ENCODE measurements around the gene TRRAP. TPM values are rescaled to one million over a fixed set of nuclear protein-coding genes. Genes with fewer than 3 reads are reported as not detected.

Gene TRRAP
- total and polyA plus RNA-seq, 2 experiments from 2014 or later = 14.9 to 58.7 TPM

GRCh38 chr7:98848918-98849317, 29.4 kb upstream of the TRRAP start (continued):
- TF ChIP-seq ZNF462 (CRISPR knock-in tag; IDR thresholded peaks at IDR 0.05) (no peak), ETS1 (IDR thresholded peaks at IDR 0.05) (no peak), ZNF114 (CRISPR knock-in tag; IDR thresholded peaks at IDR 0.05) (no peak), EZH2phosphoT487 (IDR thresholded peaks at IDR 0.05; ENCODE audit: unreplicated experiment) (no peak), CREB1 (CRISPR knock-in tag; IDR thresholded peaks at IDR 0.05; ENCODE audit: low read depth) (no peak), ZNF331 (CRISPR knock-in tag; IDR thresholded peaks at IDR 0.05; ENCODE audit: low read depth) (no peak)

GRCh38 chr7:98852826-98853225, 25.5 kb upstream of the TRRAP start:
- no peak overlapping the region for H3K4me3 Mint-ChIP-seq
- no peak overlapping the region for H3K4me3 ChIP-seq
- DNase-seq (ENCODE audit: low spot score) (no peak), ATAC-seq (no peak)
- H3K79me2 ChIP-seq (replicated peaks; ENCODE audit: insufficient read depth) = no peaks in the 10 kb centered on the region
- H3K4me1 Mint-ChIP-seq = peaks cover 7% of the 10 kb centered on the region; the same call in 2 of the 3 replicates
- no peaks in the 10 kb centered on the region for H3F3A ChIP-seq (replicated peaks; ENCODE audit: low read depth)
- no peaks in the 10 kb centered on the region for H4K20me1 ChIP-seq (replicated peaks; ENCODE audit: insufficient read depth)
- H3K27ac Mint-ChIP-seq = no peak overlapping the region
- peaks cover 17% of the 10 kb centered on the region; the same call in 2 of the 3 replicates for H3K9me3 Mint-ChIP-seq
- H3K36me3 Mint-ChIP-seq (ENCODE audit: low read depth) = peaks cover 23% of the 10 kb centered on the region
- no peak overlapping the region for H3K4me2 ChIP-seq
- peaks cover 4% of the 10 kb centered on the region; the same call in 1 of the 2 replicates for H3K36me3 ChIP-seq (ENCODE audit: insufficient read depth)
- H2AFZ ChIP-seq = no peak overlapping the region
- H3K4me1 ChIP-seq (ENCODE audit: insufficient read depth) = no peaks in the 10 kb centered on the region
- H3K27me3 Mint-ChIP-seq (ENCODE audit: insufficient read depth, low read depth, poor library complexity) = peaks cover 5% of the 10 kb centered on the region
- no peaks in the 10 kb centered on the region for H3K27me3 ChIP-seq (ENCODE audit: insufficient read depth)
- no peak overlapping the region for H3K27ac ChIP-seq (ENCODE audit: low read depth)
- H3K9me2 ChIP-seq (ENCODE audit: insufficient read depth) = no peaks in the 10 kb centered on the region
- TF ChIP-seq CTCF (conservative IDR thresholded peaks at IDR 0.05; ENCODE audit: low read depth in 2 of 2) (no peak), ZNF331 (CRISPR knock-in tag; IDR thresholded peaks at IDR 0.05; ENCODE audit: low read depth) (no peak)

Measured in GM23338 (cell line).